Stimulated activated CD8-positive, alpha-beta memory T cell treated with anti-CD3 and anti-CD28 coated beads, Interleukin-7, amount 100 ng/mL, for 4 hours (primary cell): ENCODE measurements around the gene PXT1.
"Not testable (repeated sequence)": the region's sequence is repeated elsewhere in the genome, so short reads cannot be mapped to it uniquely, and the experiment has no call there.

ENCODE experiments used
- DNase-seq, 2 donors: peaks; one replicate each; pipeline ENCODE4 v3.0.0-alpha.2; 2020; ENCODE audit warnings: low read depth in 2 of 2

PXT1 gene

DNA sequence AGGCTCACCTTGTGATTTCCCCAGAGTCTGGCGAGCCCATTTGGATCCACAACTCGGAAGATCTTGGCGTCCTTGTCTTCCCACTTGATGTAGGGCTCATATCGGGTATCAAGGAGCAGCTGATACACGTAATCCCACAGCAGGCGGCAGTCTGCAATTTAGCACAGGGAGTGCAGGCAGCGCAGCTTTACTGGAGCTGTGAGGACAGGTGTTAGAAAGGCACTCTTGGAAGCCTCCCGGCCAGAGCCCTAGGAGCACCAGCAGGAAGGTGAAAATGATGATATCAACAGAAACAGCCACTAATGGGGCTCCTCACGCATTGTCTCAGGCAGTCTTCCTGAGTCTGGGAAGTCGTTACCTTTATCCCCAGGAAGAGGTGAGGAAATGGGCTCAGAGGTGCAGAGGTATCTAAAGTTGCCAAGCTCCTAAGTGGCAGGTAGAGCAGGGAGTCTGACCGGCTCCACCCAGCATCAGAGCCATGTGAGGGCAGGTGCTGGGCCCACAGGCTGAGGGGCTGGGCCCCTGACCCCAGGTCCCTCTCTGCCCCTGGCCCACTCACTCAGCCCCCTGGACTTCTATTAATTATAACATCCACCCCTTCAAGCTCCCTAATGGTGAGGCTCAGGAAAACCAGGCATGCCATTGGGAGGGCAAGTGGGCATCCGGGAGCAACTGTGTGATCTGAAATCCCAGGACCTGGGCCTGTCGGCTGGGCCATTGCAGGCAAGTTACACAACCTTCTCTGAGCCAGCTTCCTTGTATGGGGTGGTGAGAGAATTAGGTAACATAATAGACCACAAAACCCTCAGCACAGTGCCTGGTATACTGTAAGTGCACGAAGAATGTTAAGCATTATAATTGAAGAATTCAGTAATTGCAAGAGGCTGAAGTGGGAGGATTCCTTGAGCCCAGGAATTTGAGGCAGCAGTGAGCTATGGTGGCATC, 73.5 kb downstream of the PXT1 start:
- no peak for DNase-seq

DNA sequence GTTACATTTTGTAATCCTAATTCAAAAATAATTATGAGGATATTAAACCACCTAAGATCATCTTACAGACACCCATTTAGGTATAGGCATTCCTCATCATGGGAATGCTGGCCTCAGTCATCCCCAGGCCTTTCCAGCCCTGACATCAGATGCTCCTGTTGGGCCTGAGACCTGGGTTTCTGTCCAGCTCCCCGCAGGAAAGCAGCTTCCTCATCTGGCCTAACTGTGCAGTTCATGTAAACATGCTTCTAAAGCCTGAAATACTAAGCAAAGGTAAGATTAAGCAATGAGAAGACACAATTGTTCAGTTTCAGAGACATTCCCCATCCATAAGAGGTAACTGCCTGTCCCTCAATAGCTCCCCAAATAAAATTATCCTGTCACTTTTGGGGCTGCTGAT, 74.2 kb downstream of the PXT1 start:
- DNase-seq = no peak

DNA sequence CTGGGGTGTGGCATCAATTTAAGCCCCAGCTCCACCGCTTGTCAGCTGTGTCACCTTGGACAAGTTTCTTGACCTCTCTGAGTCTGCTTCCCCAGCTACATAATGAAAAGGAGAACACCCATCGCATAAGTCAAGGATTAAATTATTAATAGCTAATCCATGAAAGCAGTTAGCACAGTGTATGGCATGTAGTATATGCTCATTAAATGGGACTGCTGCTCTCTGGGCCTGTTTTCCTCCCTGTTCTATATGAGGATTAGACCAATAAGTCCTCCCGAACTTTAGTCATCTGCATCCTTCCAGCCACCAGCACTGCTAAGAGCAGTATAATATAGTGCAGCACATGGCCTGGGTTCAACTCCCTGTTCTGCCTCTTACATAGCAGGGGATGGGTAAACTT, 74.9 kb downstream of the PXT1 start:
- no peak for DNase-seq

DNA sequence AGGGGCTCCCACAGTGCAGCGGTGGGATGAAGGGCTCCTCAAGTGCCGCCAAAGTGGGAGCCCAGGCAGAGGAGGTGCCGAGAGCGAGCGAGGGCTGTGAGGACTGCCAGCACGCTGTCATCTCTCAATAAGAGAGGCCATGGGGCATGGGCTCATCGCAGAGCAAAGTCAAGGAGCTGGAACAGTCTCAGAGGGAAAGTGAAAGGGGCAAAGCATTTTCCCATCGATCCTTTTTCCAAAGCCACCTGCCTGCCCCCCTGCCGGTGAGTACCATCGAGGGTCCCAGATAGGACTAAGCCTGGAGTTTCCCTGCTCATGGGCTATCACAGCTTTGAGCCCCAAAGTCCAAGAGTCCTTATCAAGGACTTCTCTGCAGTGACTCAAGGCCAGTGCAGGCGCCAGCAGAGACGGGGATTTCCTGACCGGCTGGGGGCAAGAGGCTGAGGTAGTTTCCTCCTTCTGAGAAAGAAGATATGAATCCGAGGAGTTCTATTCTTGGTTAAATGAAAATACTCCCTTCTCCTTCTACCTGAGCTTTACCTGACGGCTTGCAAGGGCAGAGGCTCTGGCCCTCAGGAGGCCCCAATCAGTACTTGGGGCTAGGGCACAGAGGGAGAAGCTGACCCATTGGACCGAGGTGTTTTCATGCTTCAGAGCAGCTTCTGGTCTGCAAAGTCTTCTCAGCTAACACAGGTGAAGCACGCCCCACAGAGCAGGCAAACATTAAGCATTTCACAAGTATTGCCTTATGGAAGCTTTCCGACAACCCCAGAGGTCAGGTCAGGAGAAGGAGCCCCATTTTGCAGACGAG, 77.8 kb downstream of the PXT1 start:
- DNase-seq = no peak

DNA sequence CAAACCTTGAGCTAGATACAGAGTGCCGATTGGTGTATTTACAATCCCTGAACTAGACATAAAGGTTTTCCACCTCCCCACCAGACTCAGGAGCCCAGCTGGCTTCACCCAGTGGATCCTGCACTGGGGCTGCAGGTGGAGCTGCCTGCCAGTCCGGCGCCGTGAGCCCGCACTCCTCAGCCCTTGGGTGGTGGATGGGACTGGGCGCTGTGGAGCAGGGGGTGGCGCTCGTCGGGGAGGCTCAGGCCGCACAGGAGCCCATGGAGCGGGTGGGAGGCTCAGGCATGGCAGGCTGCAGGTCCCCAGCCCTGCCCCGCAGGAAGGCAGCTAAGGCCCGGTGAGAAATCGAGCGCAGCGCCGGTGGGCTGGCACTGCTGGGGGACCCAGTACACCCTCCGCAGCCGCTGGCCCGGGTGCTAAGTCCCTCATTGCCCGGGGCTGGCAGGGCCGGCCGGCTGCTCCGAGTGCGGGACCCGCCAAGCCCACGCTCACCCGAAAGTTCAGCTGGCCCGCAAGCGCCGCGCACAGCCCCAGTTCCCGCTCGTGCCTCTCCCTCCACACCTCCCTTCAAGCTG, 78.5 kb downstream of the PXT1 start:
- not testable (repeated sequence) for DNase-seq

DNA sequence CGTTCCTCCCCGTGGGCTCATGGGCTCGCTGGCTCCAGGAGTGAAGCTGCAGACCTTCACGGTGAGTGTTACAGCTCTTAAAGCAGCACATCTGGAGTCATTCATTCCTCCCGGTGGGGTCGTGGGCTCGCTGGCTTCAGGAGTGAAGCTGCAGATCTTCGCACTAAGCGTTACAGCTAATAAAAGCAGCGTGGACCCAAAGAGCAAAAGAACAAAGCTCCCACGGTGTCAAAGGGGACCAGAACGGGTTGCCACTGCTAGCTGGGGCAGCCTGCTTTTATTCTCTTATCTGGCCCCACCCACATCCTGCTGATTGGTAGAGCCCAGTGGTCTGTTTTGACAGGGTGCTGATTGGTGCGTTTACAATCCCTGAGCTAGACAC, 79.3 kb downstream of the PXT1 start:
- not testable (repeated sequence) for DNase-seq

GRCh38 chr6:36362551-36363370, 79.9 kb downstream of the PXT1 start:
- DNase-seq = no peak

- no peak for DNase-seq
Measured at GRCh38 chr6:36361071-36361470, 81.6 kb downstream of the PXT1 start.

DNA sequence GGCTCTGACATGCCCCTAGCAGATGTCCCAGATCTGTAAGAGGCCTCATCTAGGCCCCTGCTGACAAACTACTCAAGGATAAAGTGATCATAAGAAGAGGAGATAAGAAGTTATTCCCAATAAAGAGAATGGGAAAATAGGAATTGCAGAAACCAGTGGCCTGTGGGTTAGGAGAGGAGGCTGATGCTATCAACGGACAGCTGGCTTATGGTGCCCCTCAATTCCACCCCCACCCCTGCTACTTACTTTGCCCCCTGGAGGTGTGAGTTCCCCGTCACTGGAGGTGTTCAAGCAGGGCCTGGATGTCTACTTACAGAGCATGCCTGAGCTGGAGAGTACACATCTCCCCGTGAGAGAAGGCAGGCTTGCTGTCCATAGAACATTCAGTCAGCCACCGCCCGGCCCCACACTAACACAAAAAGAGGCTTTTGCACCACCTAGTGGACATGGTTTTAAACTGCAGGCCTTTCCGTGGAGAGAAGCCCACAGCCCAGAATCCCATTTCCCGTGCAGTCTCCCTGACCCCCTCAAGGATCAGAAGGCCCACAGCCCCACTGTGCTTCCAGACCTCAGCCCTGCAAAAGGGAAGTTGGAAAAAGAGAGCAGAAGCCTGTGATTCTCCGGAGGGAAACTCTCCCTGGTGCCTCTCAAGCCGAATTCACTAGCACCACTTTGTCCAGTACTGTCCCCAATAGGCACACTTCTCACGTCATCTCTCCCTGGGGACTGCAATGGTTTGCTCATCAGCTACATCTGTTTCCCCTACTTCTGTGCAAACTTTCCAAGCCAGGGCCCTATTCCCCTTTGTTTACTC, 82.2 kb downstream of the PXT1 start:
- peak; percentile 36 to 44 for DNase-seq

GRCh38 chr6:36358226-36358915, 84.3 kb downstream of the PXT1 start:
- DNase-seq = no peak

DNA sequence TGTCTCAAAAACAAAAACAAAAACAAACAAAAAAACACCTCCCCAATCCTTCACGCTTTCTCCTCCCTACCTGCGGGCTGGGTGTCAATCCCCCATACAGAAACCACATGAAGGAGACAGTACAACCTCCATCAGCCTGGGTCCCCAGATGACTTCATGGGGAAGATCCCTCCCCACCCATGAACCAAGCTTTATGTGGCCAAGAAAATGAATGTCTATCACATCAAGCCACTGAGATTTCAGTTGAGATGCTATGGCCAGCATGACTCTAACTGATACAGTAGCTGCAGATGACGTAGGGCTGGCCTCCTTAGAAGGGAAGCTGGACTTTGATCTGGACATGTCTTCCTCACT, 84.8 kb downstream of the PXT1 start:
- no peak for DNase-seq

DNA sequence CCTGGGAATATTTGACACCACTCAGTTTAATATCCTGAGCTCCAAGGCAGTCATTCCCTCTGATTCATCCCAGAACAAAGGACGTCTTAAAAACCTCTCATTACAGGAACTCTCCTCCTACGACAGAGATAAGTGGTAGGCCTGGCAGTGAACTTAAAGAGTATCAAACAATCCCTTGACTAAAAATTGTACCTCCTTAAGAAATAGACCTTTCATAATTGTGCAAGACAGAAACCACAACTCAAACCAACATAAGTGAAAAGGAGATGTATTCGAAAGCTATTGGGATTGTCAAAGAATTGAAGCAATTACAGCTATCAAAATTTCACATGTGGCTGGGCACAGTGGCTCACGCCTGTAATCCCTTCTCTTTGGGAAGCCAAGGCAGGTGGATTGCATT, 86.8 kb downstream of the PXT1 start:
- no peak for DNase-seq

DNA sequence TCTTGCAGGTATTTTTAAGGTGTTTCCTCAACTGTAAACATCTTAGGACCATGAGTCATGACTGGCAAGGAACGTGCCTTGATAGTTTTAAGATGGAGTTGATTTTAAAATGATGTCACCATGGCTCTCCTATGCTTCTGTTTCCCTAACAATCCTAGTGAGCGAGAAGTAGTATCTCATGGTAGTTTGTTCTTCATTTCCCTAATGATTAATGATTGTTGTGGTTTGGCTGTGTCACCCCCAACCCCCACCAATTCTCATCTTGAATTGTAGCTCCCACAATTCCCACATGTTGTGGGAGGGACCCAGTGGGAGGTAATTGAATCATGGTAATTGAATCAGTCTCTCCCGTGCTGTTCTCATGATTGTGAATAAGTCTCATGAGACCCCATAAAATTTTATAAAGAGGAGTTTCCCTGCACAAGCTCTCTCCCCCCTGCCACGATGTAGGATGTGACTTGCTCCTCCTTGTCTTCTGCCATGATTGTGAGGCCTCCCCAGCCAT, 89.2 kb downstream of the PXT1 start:
- no peak for DNase-seq

GRCh38 chr6:36352477-36353157, 90.0 kb downstream of the PXT1 start:
- no peak for DNase-seq

DNA sequence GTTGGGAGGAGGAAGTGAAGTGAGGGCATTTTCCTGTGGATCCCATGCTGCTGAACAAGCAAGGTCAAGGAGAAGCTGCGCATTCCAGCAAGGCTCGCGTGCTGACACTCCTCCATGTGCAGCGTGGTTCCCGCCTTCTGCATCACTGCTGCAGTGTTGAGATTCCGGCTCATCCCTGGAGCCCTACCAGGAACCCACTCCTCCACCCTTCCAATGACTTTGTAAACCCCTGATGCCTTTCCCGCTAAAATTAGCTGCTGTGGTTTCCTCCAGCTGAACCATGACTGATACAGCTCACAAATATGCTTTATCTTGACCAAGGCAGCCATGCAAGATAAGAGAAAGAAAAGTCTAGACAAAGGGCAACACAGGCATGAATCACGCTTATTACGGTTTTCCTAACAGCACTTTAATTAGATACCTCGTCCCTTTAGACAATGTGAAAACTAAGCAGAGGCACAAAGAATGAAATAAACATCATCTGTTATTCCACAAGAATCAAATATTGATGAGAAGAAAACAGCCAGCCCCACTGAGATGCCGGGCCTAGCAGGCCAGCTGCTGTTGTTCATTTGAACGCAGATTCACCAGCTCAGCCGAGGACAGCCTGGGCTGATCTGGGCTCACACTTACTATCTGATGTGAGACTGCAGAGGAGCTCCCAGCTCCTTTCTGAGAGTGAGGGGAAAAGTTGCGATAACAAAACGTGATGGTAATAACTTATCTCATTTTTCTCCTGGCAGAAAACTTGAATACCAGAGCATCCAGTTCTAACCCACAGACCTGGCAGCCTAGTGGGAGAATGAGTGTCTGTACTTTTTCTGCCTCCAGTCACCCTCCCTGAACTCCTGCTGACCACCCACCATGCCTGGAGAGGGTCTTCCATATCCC, 91.7 kb downstream of the PXT1 start:
- no peak for DNase-seq

DNA sequence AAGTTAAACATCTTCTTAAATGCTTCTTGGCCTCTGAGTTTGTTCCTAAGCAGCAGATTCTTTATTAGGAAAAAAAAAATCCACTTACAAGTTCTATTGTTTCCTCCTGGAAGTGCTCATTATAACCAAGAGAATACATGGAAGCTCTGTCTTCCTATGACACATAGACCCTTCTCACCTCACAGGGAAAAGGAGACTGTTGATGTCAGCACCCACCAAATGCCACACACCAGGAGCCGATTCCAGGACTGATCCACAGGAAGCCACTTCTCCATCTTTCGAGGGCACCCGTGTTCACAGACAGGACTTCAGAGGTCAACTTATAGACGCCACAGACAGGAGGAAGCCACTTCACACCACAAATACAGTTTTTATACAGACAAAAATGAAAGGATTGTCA, 92.6 kb downstream of the PXT1 start:
- no peak for DNase-seq

DNA sequence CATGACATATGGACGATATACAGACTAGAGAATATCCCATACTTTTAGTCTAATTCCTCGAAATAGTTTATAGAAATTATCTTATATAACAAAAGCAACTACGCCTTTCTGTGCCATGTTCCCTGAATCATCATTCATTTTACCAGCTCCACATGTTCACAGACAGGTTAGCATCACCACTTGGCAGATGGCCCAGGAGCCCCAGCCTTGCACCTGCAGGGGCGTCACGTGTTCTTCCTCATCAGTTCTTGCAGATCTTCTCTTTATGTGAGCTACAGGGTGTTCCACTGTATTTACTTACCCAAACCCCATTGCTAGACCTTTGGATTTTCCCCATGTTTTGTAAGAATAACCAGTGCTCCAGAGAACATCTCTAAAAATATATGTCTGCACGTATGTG, 93.4 kb downstream of the PXT1 start:
- DNase-seq = no peak

DNA sequence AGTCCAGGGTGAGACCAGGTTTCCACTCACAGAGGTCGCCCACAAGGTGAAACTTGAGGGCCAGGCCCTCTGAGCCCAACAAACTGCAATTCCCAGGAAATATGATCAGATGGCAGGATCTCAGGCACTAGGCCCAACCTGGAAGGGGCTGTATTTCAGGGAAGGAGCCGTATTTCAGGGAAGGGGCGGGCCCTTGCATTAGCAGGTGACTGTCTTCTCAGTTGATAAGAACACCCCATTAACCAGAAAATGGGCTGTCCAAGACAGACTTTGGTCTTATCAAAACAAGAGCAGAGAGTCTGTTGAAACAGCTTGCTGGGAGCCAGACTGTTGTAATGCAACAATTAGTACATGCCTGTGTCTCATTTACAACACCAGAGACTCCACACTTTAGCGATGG, 95.0 kb downstream of the PXT1 start:
- DNase-seq = no peak
